Memory B cell (primary cell): ENCODE results near the gene ZNF654.

Source experiments
- ATAC-seq: fragments of 150-1000 bp; cut with Tn5 transposase; 2 replicates; pipeline ENCODE4 v1.10.0; 2021; ENCODE audit warnings: low read depth, mild to moderate bottlenecking, moderate library complexity
- DNase-seq, 2 donors: peaks; one replicate each; pipeline ENCODE4 v3.0.0; 2022; ENCODE audit warnings: low spot score in 2 of 2
- H3K27ac Mint-ChIP-seq: one replicate; pipeline ENCODE4 v1.8.0; 2022; ENCODE audit warnings: mild to moderate bottlenecking, moderate library complexity, mixed read lengths
- H3K27me3 Mint-ChIP-seq: one replicate; pipeline ENCODE4 v1.8.0; 2022; ENCODE audit warnings: mixed read lengths
- H3K36me3 Mint-ChIP-seq: one replicate; pipeline ENCODE4 v1.8.0; 2022; ENCODE audit warnings: mild to moderate bottlenecking, mixed read lengths
- H3K4me1 Mint-ChIP-seq: one replicate; pipeline ENCODE4 v1.8.0; 2022; ENCODE audit warnings: mixed read lengths
- H3K4me3 Mint-ChIP-seq: one replicate; pipeline ENCODE4 v1.8.0; 2022; ENCODE audit warnings: mild to moderate bottlenecking, moderate library complexity, mixed read lengths
- H3K9me3 Mint-ChIP-seq: one replicate; pipeline ENCODE4 v1.8.0; 2022; ENCODE audit warnings: mixed read lengths

ZNF654 gene

DNA sequence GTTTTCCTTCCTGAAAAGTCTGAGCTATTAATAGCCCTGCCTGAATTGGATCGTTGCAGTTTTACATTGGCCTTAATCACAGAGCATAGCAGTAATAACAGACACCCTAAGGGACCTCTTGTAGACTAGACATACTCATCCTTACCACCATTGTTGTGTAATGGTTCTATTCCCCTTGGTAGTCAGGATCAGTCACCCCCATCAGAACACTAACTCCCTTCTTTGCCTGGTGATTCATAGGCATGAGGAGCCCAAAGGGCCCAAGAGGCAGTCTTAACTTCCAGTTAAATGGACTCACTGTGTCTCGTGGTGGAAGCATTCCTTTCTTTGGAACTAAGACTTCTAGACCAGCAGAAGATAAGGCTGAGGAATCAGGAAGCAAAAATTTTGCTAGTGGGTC lies 20.5 kb upstream of the ZNF654 start:
- H3K4me1 Mint-ChIP-seq: no peaks in the 10 kb centered on the region

DNA sequence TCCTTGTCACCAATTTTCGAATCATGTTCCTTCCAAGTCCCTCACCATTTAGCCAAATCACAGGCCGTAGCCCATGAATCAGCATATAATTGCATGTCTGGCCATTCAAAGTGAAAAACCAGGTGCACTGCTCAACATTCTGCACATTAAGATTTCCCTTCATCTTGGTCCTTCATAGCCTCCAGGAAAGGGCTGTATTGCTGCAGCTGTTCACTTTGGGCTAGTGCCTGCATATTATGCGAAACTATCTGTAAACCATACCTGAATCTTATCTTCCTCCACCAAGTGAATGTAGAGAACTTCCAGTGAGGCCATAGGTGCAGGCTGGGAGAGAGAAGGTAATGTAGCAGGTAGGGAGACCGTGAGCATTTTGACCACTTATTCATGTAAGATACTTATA lies 18.5 kb upstream of the ZNF654 start:
- no peak for DNase-seq
- H3K4me1 Mint-ChIP-seq: no peaks in the 10 kb centered on the region
- H3K27me3 Mint-ChIP-seq: peaks cover 4% of the 10 kb centered on the region
- no peak for ATAC-seq
- no peaks in the 10 kb centered on the region for H3K9me3 Mint-ChIP-seq
- no peaks in the 10 kb centered on the region for H3K36me3 Mint-ChIP-seq
- H3K4me3 Mint-ChIP-seq: no peak overlapping the region
- H3K27ac Mint-ChIP-seq: no peak overlapping the region

More for the DNA sequence above, 20.5 kb upstream of the ZNF654 start:
- ATAC-seq: no peak
- no peak overlapping the region for H3K4me3 Mint-ChIP-seq
- H3K36me3 Mint-ChIP-seq: no peaks in the 10 kb centered on the region
- H3K9me3 Mint-ChIP-seq: no peaks in the 10 kb centered on the region
- peaks cover 4% of the 10 kb centered on the region for H3K27me3 Mint-ChIP-seq
- no peak overlapping the region for H3K27ac Mint-ChIP-seq
- DNase-seq: no peak

DNA sequence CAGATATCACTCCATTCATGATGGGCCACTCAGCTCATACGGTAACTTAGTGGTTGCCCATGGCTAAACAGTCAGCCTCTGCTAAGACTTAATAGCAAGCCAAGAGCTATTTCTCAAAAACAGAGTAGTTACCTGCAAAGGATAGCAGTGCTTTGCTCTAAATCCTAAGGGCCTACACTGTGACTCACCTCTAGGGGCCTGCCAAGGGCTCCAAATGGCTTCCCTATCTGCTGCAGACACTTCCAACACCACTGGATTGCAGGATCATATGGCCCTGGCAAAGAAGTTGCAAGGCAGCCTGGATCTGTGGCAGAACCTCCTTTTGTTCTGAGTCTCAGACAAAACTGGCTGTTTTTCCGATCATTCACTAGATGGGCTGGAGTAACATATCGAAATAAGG lies 18.1 kb upstream of the ZNF654 start:
- no peaks in the 10 kb centered on the region for H3K9me3 Mint-ChIP-seq
- no peak overlapping the region for H3K27ac Mint-ChIP-seq
- H3K27me3 Mint-ChIP-seq: peaks cover 4% of the 10 kb centered on the region
- H3K36me3 Mint-ChIP-seq: no peaks in the 10 kb centered on the region
- DNase-seq (no peak), ATAC-seq (no peak)
- no peak overlapping the region for H3K4me3 Mint-ChIP-seq
- H3K4me1 Mint-ChIP-seq: no peaks in the 10 kb centered on the region

DNA sequence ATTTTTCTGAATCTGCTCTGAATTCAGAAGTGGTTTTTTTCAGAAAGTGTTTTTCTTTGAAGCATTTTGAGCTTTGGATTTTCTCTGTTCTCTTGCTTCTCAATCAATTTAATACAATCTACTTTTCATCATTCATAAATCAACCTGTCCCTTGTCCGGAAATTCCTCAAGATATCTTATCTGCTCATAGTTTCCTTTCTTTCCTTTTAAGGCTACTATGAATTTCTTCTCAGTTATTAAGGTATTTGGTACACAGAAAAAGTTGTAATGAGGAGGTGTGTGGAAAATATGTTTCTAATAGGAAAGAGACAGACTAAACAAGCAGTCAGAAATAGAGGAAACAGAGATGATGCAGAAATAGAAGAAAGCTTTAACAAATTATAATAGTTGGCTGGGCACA lies 14.6 kb upstream of the ZNF654 start:
- H3K4me1 Mint-ChIP-seq: peaks cover 5% of the 10 kb centered on the region
- ATAC-seq (no peak), DNase-seq (no peak)
- no peak overlapping the region for H3K27ac Mint-ChIP-seq
- peaks cover 3% of the 10 kb centered on the region for H3K27me3 Mint-ChIP-seq
- no peaks in the 10 kb centered on the region for H3K36me3 Mint-ChIP-seq
- H3K9me3 Mint-ChIP-seq: no peaks in the 10 kb centered on the region
- no peak overlapping the region for H3K4me3 Mint-ChIP-seq

DNA sequence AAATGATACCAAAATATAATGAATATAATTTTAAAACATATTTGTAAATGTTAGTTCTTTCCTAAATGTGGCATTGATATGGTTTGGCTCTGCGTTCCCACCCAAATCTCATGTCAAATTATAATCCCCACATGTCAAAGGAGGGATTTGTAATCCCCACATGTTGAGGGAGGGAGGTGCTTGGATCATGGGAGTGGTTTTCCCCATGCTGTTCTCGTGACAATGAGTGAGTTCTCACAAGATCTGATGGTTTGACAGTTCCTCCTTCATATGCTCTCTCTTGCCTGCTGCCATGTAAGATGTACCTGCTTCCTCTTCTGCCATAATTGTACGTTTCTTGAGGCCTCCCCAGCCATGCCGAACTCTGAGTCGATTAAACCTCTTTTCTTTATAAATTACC lies 12.3 kb upstream of the ZNF654 start:
- DNase-seq (no peak), ATAC-seq (no peak)
- Mint-ChIP-seq H3K4me3 (no peak overlapping the region), H3K36me3 (no peaks in the 10 kb centered on the region), H3K4me1 (peaks cover 7% of the 10 kb centered on the region), H3K27me3 (no peaks in the 10 kb centered on the region), H3K9me3 (no peaks in the 10 kb centered on the region), H3K27ac (no peak overlapping the region)

DNA sequence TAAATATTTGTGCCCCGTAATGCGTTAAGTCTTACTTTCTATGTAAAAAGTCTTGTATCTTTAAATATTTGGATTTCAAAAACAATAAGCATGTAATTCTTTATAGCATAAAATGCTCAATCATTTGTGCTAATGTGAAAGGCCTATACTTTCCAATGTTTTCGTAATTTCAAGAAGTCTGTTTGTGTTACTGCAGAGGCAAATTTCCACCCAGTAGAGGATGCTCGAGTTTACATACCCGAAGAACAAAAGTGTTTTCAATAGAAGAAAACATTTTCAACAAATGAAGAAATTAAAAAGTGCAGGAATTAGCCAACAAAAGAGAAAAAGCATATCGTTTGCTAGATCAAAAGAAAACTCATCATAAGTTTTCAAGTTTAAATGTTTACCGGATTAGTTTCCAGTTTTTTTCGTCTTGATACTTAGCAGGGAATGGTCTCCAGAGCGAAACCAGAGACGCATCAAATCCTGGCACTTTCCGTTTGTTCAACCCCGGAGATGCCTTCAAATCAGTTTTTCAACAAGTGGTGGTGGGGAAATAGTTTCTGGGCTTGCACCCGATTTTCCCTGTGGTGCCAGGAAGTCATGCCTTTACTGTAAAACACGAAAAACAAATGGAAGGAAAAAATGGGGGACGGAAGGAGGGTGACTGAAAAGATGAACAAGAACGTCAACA lies 1.3 kb upstream of the ZNF654 start:
- DNase-seq: no peak
- no peak for ATAC-seq
- H3K27me3 Mint-ChIP-seq: no peaks in the 10 kb centered on the region
- H3K4me3 Mint-ChIP-seq: peak overlapping the region; percentile 95
- H3K27ac Mint-ChIP-seq: peak overlapping the region; percentile 94
- H3K4me1 Mint-ChIP-seq: peaks cover 28% of the 10 kb centered on the region
- H3K36me3 Mint-ChIP-seq: peaks cover 12% of the 10 kb centered on the region
- H3K9me3 Mint-ChIP-seq: no peaks in the 10 kb centered on the region

DNA sequence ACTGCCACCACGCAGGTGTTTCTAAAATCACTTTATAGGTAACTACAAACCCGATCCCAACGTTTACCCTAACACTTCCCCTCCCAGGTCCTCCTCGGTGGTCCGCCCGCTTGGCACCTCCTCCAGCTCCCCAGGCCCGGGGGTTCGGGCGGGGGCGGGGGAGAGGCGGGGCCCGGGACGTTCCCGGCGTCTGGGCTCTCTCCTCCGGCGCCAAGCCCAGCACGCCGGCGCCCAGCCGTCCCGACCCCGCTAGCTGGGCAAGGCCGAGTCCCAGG lies 812 bp upstream of the ZNF654 start:
- Mint-ChIP-seq H3K27me3 (no peaks in the 10 kb centered on the region), H3K27ac (peak overlapping the region; percentile 94), H3K4me3 (peak overlapping the region; percentile 95), H3K4me1 (peaks cover 28% of the 10 kb centered on the region), H3K9me3 (no peaks in the 10 kb centered on the region), H3K36me3 (peaks cover 12% of the 10 kb centered on the region)
- ATAC-seq (no peak), DNase-seq (no peak)

DNA sequence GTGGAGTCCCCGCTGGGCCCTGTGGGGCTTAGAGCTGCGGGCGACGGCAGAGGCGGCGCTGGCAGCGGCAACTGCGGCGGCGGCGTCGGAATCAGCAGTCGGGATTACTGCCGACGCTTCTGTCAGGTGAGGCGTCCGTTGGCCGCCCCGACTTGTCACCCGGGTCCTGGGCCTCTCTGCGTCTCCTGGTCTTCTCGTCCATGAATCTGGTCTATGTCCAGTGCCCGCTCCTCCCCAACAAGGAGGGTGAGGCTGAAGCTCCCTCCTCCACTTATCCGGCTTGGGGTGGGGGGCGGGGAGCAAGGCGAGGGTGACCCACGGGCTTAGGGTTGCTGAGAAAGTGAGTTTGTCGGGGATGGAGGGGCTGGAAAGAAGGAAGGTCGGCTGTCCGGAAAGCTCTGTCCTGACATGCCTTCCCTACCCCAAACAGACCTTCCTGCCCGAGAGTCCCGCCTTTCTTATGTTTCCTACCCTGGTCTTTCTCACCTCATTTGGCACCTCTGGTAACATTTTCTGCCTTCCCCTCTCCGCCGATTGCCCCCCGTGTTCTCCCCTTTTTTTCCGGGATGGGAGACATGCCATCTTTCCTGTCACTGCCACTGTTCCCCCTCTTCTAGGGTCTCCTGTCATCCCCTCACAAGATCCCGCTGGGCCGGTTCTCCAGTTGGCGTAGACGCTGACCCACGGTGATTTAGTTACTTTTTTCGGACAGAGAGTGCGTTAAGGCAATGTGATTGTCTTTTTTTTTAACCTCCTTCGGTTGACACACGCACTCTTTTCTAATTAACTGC lies 520 bp downstream of the ZNF654 start:
- peak overlapping the region; percentile 94 for H3K27ac Mint-ChIP-seq
- peak overlapping the region; percentile 95 for H3K4me3 Mint-ChIP-seq
- ATAC-seq (no peak), DNase-seq (peak; percentile 3 to 13)
- no peaks in the 10 kb centered on the region for H3K9me3 Mint-ChIP-seq
- H3K27me3 Mint-ChIP-seq: no peaks in the 10 kb centered on the region
- H3K4me1 Mint-ChIP-seq: peaks cover 34% of the 10 kb centered on the region
- H3K36me3 Mint-ChIP-seq: peaks cover 11% of the 10 kb centered on the region

DNA sequence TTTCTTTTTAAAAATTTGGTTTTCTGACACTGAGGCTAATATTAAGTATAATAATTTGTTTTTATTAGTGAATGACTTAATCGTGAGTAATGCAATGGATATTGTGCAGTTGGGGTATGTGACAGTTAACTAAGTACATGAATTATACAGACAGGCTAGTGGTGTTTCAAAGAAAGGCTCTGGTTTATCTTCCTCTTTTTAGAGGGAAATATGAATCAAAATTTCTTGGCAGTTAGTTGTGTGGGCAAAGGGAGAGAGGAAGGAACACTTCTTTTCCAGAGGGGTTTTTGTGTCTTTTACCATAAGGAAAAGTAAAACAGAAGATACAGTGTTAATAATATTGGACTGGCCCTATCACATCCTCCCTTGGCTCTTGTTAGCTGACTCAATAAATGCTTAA lies 2.7 kb downstream of the ZNF654 start:
- no peak overlapping the region for H3K27ac Mint-ChIP-seq
- H3K27me3 Mint-ChIP-seq: no peaks in the 10 kb centered on the region
- H3K4me1 Mint-ChIP-seq: peaks cover 32% of the 10 kb centered on the region
- H3K4me3 Mint-ChIP-seq: no peak overlapping the region
- H3K9me3 Mint-ChIP-seq: no peaks in the 10 kb centered on the region
- DNase-seq: no peak
- ATAC-seq: no peak
- H3K36me3 Mint-ChIP-seq: no peaks in the 10 kb centered on the region

DNA sequence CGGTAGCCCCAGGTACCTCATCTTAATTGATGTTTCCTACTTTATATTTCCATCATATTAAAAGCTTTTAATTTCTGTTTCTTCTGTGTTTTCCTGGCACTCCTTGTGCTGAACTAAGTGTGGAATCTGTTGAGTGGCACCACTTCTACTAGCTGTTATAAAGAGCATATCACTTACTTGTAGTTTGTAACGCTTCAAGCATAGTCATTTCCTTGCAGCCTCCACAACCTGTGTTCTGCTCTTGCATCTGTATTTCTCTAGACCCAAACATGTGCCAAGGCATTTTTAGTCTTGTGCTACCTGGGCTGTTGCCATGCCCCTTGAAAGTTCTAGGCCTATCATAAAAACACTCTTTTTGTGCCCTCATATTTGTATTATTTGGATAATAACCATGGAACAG lies 16.0 kb downstream of the ZNF654 start:
- Mint-ChIP-seq H3K36me3 (peaks cover 14% of the 10 kb centered on the region), H3K27me3 (no peaks in the 10 kb centered on the region), H3K4me1 (peaks cover 35% of the 10 kb centered on the region), H3K9me3 (peaks cover 3% of the 10 kb centered on the region), H3K4me3 (no peak overlapping the region), H3K27ac (no peak overlapping the region)
- no peak for ATAC-seq
- no peak for DNase-seq

DNA sequence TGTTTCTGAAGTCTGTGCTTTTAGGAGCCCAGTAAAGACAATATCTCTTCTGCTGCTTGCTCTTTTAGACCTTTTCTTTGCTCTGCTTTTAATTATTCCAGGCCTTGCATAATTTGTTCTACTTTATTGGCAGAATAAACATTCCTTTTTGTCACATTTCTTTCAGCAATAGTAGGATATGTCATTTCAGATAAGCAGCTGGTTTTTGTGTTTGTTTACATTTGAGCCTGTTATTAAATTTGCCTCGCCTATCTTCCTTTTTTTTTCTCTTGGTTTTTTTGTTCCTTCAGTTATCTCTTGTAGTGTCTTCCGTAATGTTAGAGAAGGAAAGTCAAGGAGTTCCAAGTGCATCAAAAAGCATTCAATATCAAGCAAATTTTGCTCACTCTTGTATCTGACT lies 16.4 kb downstream of the ZNF654 start:
- H3K36me3 Mint-ChIP-seq: peaks cover 14% of the 10 kb centered on the region
- no peak for DNase-seq
- H3K27me3 Mint-ChIP-seq: no peaks in the 10 kb centered on the region
- no peak overlapping the region for H3K4me3 Mint-ChIP-seq
- no peak for ATAC-seq
- H3K27ac Mint-ChIP-seq: no peak overlapping the region
- H3K9me3 Mint-ChIP-seq: peaks cover 3% of the 10 kb centered on the region
- H3K4me1 Mint-ChIP-seq: peaks cover 35% of the 10 kb centered on the region

DNA sequence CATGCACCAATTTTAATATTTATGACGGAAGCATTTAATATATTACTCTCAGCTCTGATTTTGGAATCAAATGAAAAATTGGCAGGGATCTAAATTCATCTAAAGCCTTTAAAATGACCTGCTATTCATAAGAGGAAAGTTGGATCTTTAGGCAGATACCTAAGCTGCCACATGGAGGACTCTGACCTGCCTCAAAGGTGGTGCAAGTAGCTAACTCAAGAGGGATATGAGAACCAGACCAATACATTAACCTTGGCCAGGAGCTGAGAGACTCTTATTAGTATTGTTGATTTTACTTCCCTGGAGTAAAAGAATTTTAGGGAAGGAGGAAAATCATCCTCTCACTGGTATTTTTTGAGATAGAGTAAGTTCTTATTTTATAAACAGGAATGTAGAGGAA lies 17.7 kb downstream of the ZNF654 start:
- DNase-seq: no peak
- H3K27me3 Mint-ChIP-seq: no peaks in the 10 kb centered on the region
- H3K27ac Mint-ChIP-seq: no peak overlapping the region
- H3K4me1 Mint-ChIP-seq: peaks cover 37% of the 10 kb centered on the region
- H3K4me3 Mint-ChIP-seq: no peak overlapping the region
- H3K36me3 Mint-ChIP-seq: peaks cover 14% of the 10 kb centered on the region
- ATAC-seq: no peak
- H3K9me3 Mint-ChIP-seq: peaks cover 3% of the 10 kb centered on the region

DNA sequence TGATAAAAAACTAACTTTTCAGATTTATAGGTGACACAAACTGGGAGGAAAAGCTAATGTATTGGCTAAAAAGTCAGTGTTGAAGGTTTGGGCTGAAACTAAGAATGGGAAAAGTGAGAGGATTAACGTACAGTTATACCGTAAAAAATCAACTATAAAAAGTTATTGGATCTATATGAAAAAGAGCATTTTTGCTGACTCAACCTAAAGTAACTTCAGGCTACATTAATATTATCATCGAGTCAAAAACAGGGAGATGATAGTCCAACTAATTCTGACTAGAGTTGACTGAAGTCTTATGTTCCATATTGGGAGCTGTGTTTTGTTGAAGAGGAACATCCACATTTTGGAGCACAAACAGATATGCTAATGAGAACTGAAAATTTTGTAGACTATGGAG lies 19.9 kb downstream of the ZNF654 start:
- peaks cover 35% of the 10 kb centered on the region for H3K4me1 Mint-ChIP-seq
- DNase-seq (no peak), ATAC-seq (no peak)
- H3K27me3 Mint-ChIP-seq: no peaks in the 10 kb centered on the region
- no peak overlapping the region for H3K27ac Mint-ChIP-seq
- peaks cover 10% of the 10 kb centered on the region for H3K36me3 Mint-ChIP-seq
- H3K9me3 Mint-ChIP-seq: no peaks in the 10 kb centered on the region
- no peak overlapping the region for H3K4me3 Mint-ChIP-seq

DNA sequence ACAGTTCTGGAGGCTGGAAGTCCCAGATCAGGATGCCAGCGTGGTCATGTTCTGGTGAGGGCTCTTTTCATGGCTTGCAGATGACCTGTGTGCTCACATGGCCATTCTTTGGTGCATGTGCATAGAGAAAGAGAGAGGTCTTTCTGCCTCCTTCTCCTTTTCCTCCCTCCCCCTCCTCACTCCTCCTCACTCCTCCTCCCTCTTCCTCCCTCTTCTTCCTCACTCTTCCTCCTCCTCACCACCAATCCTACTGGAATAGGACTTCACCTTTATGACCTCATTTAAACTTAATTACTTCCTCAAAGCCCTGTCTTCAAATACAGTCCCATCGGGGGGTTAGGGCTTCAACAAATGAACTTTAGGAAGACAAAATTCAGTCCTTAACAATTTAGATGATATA lies 23.8 kb downstream of the ZNF654 start:
- Mint-ChIP-seq H3K4me3 (no peak overlapping the region), H3K36me3 (peaks cover 11% of the 10 kb centered on the region), H3K27me3 (no peaks in the 10 kb centered on the region), H3K9me3 (no peaks in the 10 kb centered on the region), H3K27ac (no peak overlapping the region), H3K4me1 (peaks cover 22% of the 10 kb centered on the region)
- no peak for DNase-seq
- ATAC-seq: no peak

DNA sequence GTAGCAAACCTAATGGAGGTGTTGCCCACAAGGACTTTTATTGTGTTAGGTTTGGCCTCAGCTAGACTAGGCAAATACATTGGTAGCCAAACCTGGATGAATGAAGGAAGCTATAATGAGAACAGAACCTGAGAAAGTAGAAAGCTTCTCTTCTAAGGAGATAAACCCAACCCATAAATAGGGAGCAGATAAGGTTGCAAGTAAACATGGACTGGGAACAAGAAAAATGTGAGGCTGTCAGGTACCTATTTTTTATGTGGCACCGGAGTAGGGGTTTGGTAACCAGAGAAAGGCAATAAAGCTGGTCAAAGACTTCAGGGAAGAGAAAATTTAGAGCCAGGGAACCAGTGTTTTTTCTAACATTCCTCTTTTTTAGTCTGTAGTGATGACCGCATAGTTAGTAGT lies 25.0 kb downstream of the ZNF654 start:
- Mint-ChIP-seq H3K27me3 (no peaks in the 10 kb centered on the region), H3K36me3 (peaks cover 15% of the 10 kb centered on the region), H3K27ac (peak overlapping the region; percentile 25), H3K4me1 (peaks cover 15% of the 10 kb centered on the region), H3K9me3 (no peaks in the 10 kb centered on the region), H3K4me3 (no peak overlapping the region)
- DNase-seq (no peak), ATAC-seq (no peak)
